Fibroblast of pulmonary artery (primary cell): Measurements from ENCODE around the gene MRFAP1L1.
A peak's percentile ranks its signal among the peaks of the same experiment; 100 is the strongest.

Experiments used
- DNase-seq: peaks from one replicate; pipeline ENCODE4 v3.0.0-alpha.2; 2010; ENCODE audit warnings: low read depth
- H3K4me3 ChIP-seq: replicated peaks from 2 replicates; pipeline ENCODE4 v1.5.1; 2011; ENCODE audit warnings: low read depth, mild to moderate bottlenecking, control low read depth, low read length, moderate library complexity
- CTCF ChIP-seq: IDR thresholded peaks from 2 replicates; pipeline ENCODE4 v1.5.1; 2011; ENCODE audit warnings: mild to moderate bottlenecking, control low read depth, low read length, inconsistent platforms; ENCODE audit errors: missing control alignments

MRFAP1L1 gene

GRCh38 chr4:6720202-6720699 is 10.6 kb upstream of the MRFAP1L1 start:
- peak; percentile 75 for DNase-seq
- no peak overlapping the region for H3K4me3 ChIP-seq
- peak; percentile 94 for TF ChIP-seq CTCF

- TF ChIP-seq CTCF = no peak
- no peak overlapping the region for H3K4me3 ChIP-seq
- DNase-seq = no peak
These were observed 10.0 kb upstream of the MRFAP1L1 start for GRCh38 chr4:6719611-6720179.

- no peak for TF ChIP-seq CTCF
- H3K4me3 ChIP-seq = no peak overlapping the region
- no peak for DNase-seq
These were observed 9.4 kb upstream of the MRFAP1L1 start for GRCh38 chr4:6718932-6719610.

- TF ChIP-seq CTCF = no peak
- peak overlapping the region; percentile 81 for H3K4me3 ChIP-seq
- DNase-seq = no peak
These were observed 7.4 kb upstream of the MRFAP1L1 start for GRCh38 chr4:6716958-6717655.

- no peak for TF ChIP-seq CTCF
- peak within 1 kb of the TSS; percentile 81 for H3K4me3 ChIP-seq
- peak; percentile 94 for DNase-seq
These were observed 6.6 kb upstream of the MRFAP1L1 start, which contains the start of gene BLOC1S4 for GRCh38 chr4:6716018-6716911. Gene BLOC1S4, plus strand, starts transcription at chr4:6716174. Its CDS starts 36 bp downstream, at chr4:6716210.

GRCh38 chr4:6715704-6716017 is 6.0 kb upstream of the MRFAP1L1 start:
- peak overlapping the region; percentile 81 for H3K4me3 ChIP-seq
- no peak for TF ChIP-seq CTCF
- no peak for DNase-seq
